ENCODE measurements around the gene CHRNA4.

- TF ChIP-seq CTCF (IDR thresholded peaks at IDR 0.05) (no peak), POLR2A (IDR thresholded peaks at IDR 0.05) (no peak), POLR2AphosphoS5 (IDR thresholded peaks at IDR 0.05) (no peak), EP300 (IDR thresholded peaks at IDR 0.05; ENCODE audit: low read depth) (no peak)
Measured at GRCh38 chr20:63397946-63398450, 36.8 kb upstream of the CHRNA4 start.
